HS-27A (cell line): ENCODE data around the gene ZMAT5.

Experiments used
- DNase-seq: peaks from one replicate; pipeline ENCODE4 v3.0.0-alpha.2; 2012; ENCODE audit warnings: low read depth, missing footprints

The ZMAT5 gene

GRCh38 chr22:29753808-29754657 lies 12.8 kb downstream of the ZMAT5 start:
- no peak for DNase-seq

DNA sequence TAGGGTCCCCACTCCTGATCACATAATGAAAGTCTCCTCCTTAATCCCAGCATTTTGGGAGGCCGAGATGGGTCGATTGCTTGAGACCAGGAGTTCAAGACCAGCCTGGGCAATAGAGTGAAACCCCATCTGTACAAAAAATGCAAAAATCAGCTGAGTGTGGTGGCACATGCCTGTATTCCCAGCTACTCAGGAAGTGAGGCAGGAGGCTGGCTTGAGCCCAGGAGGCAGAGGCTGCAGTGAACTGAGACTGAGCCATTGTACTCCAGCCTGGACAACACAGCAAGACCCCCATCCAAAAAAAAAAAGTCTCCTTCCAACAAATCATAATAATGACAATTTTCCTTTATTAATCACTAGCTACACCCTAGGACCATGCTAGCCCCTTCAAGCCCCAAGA lies 15.1 kb downstream of the ZMAT5 start:
- no peak for DNase-seq

DNA sequence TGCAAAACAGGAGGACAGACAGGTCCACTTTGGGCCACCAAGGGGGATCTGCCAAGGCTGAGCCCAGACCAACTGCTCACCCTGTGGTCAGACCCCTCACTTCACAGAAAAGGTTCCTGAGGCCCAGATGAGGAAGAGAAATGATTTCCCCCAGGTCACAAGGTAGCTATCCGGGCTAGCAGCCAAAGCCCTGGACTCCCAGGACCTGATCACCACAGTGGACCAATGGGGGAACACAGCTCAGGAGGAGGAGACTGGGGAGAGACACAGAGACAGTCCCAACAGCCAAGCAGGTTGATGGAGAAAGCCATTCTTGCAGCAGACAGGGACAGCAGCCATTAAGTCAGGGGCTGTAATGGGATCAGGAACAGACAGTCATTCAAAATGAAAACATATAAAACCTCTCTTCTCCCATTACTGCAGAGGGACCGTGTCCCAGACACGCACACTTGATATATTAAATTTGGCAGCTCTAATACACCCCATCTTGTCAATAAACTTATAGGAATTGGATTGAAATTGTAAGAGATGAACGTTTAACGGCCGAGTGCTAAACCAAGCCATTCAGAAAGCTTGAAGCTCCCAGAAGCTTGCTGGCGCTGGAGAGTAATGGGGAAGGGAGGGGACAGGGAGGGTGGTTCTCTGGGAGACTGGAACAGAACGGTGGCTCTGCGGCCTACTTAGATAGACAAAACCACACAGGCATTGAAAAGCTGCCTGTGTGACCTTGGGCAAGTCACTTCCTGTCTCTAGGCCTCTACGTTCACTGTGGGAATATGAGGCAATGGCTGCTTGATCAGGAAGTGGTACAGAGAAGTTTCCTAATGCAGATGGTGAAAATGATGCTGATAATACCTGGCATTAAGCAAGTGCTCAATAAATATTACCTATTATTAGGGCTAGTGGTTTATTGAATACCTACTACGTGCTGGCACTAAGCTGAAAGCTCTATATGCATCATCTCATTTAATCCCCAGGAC lies 16.0 kb downstream of the ZMAT5 start:
- DNase-seq, result no peak

GRCh38 chr22:29750029-29750428 lies 16.8 kb downstream of the ZMAT5 start:
- no peak for DNase-seq

- DNase-seq, result no peak
These were observed 18.4 kb downstream of the ZMAT5 start for GRCh38 chr22:29748248-29748893.

GRCh38 chr22:29747832-29748231 lies 19.0 kb downstream of the ZMAT5 start:
- no peak for DNase-seq

GRCh38 chr22:29744902-29745301 lies 21.9 kb downstream of the ZMAT5 start:
- DNase-seq, result no peak

DNA sequence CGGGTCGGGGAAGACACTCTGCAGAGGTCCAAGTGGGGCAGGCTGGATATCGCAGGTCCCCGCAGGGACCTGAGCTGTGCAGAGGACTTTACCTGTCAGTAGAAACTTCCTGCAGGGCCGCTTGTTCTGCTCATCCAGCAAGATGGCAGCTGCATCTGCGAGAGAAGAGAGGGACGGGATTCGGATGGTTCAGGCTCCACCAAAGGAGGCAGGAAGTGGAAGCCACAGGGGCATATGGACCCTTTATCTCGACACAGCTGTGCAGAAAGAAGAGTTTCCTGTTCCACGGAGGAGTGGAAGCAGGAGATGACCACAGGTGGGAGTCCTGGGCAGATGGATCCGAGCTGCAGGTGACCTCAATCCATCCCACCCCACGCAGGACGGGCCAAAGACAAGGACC lies 24.5 kb downstream of the ZMAT5 start:
- DNase-seq, result no peak

DNA sequence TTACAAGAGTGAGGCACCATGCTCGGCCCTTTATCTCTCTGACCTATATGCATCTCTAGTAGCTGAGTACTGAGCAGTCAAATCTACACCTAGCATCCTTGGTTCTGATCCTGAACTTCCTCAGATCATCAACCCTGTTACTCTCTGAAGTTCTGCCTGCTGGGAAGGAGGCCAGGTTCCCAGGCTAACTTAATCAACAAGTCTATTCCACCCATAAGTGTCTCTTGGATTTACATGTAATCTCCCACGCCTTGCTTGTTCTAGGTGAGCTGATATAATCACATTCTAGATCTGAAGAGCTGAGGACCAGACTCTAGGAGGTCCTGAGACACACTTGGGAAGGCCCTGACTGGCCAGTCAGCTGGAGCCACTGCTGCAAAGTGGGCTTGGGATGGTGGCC lies 24.9 kb downstream of the ZMAT5 start:
- no peak for DNase-seq

- no peak for DNase-seq
These were observed 26.6 kb downstream of the ZMAT5 start for GRCh38 chr22:29740216-29740615.

GRCh38 chr22:29739346-29739875 lies 27.4 kb downstream of the ZMAT5 start:
- DNase-seq, result no peak

DNA sequence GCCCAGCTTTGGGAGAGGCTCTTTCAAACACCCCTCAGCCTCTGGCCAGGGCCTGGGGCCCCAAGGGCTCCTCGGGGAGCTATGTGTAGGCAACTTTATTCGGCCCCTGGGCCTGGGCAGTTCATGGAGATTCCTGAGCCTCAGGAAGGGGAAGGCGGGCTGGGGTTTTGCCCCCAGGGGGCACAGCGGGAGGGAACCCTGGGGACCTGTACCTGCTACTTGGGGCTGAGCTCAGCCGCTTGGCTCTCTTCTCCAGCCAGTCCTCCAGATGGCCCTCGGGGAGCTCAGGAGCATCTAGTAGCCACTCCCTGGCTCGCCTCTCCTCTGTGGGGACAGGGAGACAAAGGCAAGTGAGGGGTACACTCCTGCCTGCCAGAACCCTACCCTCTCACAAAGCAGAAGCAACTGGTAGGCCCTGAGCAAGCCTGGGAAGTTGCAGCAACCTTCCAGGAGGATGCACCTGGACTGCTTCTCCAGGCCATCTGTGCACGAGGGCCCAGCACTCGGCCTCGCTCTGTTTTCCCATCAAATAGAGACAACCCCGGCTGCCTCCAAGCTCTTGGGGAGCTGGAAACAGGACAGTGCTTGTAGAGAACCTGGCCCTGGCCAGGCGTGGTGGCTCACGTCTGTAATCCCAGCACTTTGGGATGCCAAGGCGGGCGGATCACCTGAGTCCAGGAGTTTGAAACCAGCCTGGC lies 28.5 kb downstream of the ZMAT5 start:
- no peak for DNase-seq

DNA sequence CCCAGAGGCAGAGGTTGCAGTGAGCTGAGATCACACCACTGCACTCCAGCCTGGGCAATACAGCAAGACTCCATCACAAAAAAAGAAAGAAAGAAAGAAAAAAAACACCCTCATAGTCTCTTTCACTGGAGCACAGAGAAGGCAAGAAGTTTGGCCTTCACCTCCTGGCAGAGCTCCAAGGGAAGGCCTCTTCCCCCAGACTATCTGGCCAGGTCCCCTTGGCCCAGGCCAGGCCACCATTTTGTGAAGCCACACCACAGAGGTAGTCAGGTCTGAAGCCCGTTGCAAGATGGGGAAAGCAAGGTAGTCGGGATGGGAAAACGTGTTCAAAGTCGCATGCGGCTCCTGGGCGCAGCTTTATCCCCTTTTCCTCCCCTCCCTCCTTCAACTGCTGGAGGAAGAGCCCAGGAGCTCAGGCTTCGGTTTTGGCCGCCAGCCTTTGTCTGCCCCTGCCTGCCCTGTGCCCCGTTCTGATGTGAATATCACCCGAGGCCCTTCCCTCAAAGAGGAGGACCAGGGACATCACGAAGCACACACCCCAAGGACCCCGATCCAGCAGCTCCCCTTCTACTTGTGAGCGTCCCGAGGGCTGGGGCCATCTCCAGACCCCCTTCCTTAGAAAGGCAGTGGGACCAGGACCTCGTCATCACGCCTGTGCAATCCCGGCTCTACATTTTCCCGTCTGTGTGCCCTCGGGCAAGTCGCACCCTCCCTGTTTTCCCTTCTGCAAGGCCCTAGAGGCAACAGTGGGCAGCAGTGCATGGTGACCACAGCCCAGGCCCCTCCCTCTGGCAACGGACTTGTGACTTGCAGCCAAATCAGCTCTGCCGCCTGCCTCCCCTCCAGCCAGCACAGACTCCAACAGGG lies 29.3 kb downstream of the ZMAT5 start:
- no peak for DNase-seq

GRCh38 chr22:29735416-29735815 lies 31.4 kb downstream of the ZMAT5 start:
- no peak for DNase-seq

GRCh38 chr22:29734838-29735237 lies 32.0 kb downstream of the ZMAT5 start:
- DNase-seq, result no peak

DNA sequence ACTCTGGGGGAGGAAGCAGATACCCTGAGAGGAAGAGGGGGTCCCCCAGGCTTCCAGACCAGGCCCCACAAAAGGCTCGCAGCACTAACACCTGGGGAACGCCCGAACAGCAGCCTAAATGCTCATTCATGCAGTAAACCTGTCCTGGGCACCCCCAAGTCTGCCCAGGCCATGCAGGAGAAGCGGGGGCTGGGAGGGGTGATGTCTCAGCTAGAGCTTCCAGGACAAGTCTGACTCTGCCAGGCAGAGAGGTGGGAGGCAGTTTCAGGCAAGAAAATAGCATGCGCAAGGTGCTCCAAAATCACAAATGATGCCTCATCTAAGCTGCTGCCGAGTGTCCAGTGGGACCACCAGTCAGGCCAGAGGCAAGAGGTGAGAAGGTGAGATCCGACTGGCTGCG lies 32.4 kb downstream of the ZMAT5 start:
- no peak for DNase-seq

DNA sequence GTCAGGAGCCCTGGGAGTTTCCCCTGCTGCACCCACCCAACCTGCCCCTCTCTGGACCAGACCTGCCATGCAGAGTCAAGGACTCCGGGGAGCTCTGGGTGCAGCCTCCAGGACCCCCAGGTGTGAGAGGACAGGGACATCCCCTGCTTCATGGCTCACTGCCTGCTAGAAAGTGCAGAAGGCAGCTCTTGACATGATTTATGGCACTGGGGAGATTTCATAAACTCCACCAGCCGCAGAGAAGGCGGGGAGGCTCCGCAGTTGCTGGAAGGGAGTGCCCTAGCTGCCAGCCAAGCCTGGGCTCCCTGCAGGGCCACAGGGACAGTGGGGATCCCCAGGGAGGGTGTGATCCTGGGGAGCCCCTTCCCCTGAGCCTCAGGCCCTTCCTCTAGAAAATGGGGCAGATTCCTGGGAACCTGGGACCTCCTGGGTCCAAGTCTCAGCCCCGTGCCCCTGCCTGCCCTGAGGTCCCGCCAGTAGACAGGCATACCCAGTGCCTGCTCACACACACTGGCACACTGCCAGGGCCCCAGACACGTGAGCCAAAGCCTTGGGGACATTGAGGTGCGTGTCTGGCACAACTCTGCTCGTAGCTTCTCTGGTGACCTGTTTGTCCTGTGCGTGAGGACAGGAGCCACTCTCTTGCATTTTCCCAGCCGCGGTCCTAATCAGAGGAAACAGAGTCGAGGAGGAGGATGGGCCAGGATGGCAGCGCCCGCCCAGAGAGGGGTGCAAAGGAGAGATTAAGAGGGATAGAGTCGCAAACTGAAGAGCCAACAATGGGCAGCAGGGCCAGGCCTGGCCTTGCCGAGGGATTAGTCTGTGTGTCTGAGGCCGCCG lies 33.2 kb downstream of the ZMAT5 start:
- DNase-seq, result no peak

DNA sequence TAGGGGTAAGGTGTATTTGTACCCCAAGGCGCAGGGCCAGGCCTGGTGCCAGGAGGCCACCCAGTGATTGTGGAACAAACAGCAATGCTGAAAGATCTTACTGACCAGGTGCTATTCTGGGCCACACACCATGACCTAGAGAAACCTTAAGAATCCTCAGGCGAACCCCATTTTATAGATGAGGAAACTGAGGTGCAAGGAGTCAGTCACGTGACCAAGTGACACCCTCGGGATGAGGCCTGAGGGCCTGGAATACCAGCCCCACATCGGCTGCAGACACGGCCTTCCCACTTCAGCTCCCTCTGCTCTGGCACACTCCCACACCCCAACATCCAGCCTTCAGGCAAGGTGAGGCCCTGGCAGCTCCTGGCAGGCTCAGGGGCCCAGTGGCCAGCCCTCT lies 33.9 kb downstream of the ZMAT5 start:
- DNase-seq, result no peak

DNA sequence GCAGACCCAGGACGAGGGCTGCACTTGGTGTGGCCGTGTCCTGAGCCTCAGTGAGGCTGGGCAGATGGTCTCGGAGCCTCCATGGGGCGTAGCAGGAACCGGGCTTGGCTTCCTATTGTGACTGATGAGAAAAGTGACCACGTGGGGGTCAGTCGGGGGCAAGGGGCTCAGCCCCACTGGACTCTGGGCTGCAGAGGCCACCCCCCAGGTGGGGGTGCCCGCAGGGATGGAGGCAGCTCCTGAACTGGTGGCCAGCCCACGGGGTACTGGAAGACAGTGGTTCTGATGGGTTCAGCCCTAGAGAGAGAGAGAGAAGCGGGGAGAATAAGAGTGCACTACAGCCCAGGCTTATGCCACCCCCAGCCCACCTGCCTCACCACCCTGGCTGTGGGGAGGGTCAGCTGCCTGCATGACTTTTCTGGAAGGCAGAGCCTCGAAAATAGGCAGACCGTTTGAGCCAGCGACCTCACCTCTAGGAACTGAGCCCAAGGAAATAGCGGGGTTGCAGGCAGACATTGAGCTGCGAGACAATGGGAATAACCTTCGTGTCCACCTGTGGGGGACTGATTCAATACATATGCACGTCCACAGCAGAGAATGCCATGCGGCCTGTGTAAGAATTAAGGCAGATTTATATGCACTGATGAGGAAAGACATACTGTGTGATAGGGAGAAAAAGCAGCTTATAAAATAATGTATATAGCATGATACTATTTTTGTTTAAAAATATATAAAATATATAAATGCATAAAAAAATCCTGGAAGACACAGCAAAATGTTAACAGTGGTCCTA lies 35.6 kb downstream of the ZMAT5 start:
- no peak for DNase-seq
